HL-60 (cell line): ENCODE measurements around the gene JDP2.

Experiments
- GABPA ChIP-seq: IDR thresholded peaks from 2 replicates; pipeline ENCODE4 v1.6.1; 2012; ENCODE audit warnings: low read depth
- POLR2AphosphoS5 ChIP-seq: IDR thresholded peaks from 2 replicates; pipeline ENCODE4 v1.6.1; 2012; ENCODE audit warnings: low read depth
- SPI1 ChIP-seq: IDR thresholded peaks from 2 replicates; pipeline ENCODE4 v1.6.1; 2012; ENCODE audit warnings: low read depth, mild to moderate bottlenecking, borderline replicate concordance
- TF ChIP-seq, protein P1 (sequence below): IDR thresholded peaks from one replicate; pipeline ENCODE4 v1.5.1; 2011; ENCODE audit warnings: low read length, control low read depth, inconsistent platforms; ENCODE audit not compliant: insufficient read depth
- TF ChIP-seq, protein P2 (sequence below): IDR thresholded peaks from 2 replicates; pipeline ENCODE4 v1.6.1; 2012; ENCODE audit warnings: low read depth; ENCODE audit not compliant: insufficient replicate concordance

DNA sequence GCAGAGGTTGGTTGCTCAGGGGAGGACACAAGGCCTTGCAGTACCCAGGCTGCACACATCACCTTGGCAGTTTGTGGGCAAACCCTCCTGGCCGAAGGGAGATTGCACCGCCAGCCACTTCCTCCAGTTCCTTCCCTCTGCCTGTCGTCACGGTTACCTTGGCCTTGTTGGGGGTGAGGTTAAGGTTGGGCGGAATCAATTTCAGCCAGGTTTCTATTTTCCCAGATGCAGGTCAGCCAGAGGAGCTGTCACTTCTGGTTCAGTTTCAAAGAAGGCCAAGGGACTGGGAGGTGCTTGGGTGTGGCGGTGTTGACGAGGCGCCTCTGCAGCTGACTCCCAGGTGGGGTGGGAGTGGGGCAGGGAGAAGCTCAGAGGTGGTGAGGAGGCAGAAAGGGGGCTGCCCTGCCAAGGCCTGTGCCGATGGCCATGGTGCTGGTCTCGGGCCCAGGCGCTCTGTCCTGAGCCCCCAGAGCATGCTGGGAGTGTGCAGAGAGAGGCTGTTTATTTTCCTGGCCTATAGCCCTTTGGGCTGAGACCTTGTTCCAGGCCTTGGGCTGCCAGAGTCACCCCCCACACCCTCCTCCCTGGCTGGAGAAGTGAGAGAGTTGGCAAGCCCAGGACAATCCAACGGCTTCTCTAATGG, 31.4 kb downstream of the JDP2 start:
- peak; percentile 72 for TF ChIP-seq POLR2AphosphoS5
- TF ChIP-seq, protein P1, sequence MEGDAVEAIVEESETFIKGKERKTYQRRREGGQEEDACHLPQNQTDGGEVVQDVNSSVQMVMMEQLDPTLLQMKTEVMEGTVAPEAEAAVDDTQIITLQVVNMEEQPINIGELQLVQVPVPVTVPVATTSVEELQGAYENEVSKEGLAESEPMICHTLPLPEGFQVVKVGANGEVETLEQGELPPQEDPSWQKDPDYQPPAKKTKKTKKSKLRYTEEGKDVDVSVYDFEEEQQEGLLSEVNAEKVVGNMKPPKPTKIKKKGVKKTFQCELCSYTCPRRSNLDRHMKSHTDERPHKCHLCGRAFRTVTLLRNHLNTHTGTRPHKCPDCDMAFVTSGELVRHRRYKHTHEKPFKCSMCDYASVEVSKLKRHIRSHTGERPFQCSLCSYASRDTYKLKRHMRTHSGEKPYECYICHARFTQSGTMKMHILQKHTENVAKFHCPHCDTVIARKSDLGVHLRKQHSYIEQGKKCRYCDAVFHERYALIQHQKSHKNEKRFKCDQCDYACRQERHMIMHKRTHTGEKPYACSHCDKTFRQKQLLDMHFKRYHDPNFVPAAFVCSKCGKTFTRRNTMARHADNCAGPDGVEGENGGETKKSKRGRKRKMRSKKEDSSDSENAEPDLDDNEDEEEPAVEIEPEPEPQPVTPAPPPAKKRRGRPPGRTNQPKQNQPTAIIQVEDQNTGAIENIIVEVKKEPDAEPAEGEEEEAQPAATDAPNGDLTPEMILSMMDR: no peak
- TF ChIP-seq GABPA: no peak
- TF ChIP-seq SPI1: peak; percentile 74; the same call in 1 of the 2 replicates
- TF ChIP-seq, protein P2, sequence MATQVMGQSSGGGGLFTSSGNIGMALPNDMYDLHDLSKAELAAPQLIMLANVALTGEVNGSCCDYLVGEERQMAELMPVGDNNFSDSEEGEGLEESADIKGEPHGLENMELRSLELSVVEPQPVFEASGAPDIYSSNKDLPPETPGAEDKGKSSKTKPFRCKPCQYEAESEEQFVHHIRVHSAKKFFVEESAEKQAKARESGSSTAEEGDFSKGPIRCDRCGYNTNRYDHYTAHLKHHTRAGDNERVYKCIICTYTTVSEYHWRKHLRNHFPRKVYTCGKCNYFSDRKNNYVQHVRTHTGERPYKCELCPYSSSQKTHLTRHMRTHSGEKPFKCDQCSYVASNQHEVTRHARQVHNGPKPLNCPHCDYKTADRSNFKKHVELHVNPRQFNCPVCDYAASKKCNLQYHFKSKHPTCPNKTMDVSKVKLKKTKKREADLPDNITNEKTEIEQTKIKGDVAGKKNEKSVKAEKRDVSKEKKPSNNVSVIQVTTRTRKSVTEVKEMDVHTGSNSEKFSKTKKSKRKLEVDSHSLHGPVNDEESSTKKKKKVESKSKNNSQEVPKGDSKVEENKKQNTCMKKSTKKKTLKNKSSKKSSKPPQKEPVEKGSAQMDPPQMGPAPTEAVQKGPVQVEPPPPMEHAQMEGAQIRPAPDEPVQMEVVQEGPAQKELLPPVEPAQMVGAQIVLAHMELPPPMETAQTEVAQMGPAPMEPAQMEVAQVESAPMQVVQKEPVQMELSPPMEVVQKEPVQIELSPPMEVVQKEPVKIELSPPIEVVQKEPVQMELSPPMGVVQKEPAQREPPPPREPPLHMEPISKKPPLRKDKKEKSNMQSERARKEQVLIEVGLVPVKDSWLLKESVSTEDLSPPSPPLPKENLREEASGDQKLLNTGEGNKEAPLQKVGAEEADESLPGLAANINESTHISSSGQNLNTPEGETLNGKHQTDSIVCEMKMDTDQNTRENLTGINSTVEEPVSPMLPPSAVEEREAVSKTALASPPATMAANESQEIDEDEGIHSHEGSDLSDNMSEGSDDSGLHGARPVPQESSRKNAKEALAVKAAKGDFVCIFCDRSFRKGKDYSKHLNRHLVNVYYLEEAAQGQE: no peak
